GOT3 (cell line): ENCODE measurements around the gene EEF1B2.
"Not testable (repeated sequence)": the region's sequence is repeated elsewhere in the genome, so short reads cannot be mapped to it uniquely, and the experiment has no call there.

ENCODE experiments used
- DNase-seq: peaks from one replicate; lab custom pipeline; 2025; ENCODE audit warnings: mixed read lengths; lab: John Stamatoyannopoulos, UW

The EEF1B2 gene

GRCh38 chr2:206164261-206164862 is 4.7 kb downstream of the EEF1B2 start:
- DNase-seq, result no peak

DNA sequence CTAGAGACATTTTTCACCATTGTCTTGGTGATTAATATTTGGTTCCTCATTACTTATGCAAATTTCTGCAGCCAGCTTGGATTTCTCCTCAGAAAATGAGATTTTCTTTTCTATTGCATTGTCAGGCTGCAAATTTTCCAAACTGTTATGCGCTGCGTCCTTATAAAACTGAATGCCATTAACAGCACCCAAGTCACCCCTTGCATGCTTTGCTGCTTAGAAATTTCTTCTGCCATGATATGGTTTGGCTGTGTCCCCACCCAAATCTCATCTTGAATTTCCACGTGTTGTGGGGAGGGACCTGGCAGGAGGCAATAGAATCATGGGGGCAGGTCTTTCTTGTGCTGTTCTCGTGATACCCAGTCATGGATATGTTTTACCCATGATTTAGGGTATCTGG is 8.5 kb downstream of the EEF1B2 start:
- not testable (repeated sequence) for DNase-seq

DNA sequence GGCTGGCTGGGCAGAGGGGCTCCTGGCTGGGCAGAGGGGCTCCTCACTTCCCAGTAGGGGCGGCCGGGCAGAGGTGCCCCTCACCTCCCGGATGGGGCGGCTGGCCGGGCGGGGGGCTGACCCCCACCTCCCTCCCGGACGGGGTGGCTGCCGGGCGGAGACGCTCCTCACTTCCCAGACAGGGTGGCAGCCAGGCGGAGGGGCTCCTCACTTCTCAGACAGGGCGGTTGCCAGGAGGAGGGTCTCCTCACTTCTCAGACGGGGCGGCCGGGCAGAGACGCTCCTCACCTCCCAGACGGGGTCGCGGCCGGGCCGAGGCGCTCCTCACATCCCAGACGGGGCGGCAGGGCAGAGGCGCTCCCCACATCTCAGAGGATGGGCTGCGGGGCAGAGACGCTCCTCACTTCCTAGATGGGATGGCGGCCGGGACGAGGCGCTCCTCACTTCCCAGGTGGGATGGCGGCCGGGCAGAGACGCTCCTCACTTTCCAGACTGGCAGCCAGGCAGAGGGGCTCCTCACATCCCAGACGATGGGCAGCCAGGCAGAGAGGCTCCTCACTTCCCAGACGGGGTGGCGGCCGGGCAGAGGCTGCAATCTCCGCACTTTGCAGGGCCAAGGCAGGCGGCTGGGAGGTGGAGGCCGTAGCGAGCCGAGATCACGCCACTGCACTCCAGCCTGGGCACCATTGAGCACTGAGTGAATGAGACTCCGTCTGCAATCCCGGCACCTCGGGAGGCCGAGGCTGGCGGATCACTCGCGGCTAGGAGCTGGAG is 12.1 kb downstream of the EEF1B2 start:
- not testable (repeated sequence) for DNase-seq

DNA sequence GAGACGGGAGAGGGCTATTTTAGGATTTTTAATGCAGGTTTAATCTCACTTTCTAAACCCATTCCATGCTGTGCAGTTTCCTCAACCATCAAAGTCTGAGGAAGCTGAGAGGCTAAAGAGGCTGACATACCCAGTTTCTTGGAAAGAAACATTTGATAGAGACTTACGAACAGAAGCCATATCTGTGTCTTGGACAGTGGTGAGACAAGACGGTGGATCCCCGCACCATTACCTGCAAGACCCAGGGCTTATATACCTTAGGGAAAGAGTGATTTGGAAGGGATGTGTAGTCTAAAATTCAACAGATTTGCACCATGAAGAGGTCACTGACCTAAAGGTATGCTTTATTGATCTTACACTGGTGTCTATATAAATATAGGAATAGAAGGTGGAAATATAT is 13.5 kb downstream of the EEF1B2 start:
- DNase-seq, result no peak

DNA sequence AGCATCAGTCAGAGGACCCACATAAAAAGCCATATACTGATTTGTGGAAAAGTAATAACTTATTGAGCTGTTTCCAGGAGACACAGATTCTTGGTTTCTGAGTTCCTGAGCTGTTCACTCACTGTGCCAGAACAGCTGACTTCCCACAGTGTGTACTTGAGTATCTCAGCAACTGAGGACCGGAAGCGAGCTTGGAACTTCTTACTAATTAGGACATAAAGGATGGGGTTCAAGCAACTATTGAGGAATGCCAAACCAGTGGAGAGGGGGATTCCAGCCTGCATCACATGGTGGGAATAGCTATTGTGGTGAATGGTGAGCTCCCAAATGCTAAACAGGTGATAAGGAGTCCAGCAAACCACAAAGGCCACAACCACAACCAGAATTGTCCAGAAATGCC is 16.4 kb downstream of the EEF1B2 start:
- DNase-seq, result no peak

GRCh38 chr2:206176901-206177300 is 17.2 kb downstream of the EEF1B2 start:
- DNase-seq, result no peak

DNA sequence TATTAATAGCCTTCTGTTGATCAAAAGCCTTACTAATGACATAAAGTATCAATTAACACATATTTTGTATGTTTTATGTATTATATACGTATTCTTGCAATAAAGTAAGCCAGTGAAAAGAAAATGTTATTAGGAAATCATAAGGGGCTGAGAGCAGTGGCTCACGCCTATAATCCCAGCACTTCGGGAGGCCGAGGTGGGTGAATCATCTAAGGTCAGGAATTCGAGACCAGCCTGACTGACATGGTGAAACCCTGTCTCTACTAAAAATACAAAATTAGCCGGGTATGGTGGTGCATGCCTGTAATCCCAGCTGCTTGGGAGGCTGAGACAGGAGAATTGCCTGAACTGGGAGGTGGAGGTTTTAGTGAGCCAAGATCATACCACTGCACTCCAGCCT is 21.8 kb downstream of the EEF1B2 start:
- not testable (repeated sequence) for DNase-seq

DNA sequence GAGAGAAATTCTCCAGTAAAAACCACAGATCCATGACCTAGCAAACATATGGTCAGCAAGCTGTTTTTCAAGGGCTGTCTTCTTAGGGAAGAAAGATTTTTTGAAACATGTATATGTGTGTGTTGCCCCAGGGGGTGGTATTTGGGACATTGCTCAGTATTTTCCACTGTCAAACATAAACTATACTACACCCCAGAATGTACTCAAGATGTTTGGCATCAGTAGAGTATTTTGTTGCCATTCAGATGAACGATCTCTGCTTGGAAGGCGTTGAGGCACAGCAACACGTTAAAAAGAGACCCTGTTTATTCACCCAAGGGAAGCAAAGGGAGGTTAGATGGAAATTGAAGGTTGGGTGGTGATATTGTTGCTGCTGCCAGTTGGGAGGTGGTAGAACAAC is 30.0 kb downstream of the EEF1B2 start:
- no peak for DNase-seq

DNA sequence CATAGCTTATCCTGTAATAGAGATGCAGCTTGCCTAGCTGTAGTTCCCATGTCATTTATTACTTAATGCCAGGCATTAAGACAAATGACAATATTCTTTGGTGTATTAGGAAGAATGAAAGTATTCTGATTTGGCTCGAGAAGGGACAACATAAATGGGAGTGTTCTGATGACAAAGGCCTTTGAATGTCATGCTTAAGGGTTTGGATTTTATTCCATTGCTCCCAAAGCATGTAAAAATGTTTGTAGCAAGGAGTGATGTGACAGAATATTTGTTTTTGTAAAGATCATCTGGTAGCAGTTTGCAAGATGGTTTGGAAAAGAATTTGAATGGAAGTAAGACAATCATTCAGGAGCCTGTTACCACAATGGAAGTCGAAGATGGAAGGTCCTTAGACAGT is 30.4 kb downstream of the EEF1B2 start:
- no peak for DNase-seq

GRCh38 chr2:206190689-206191088 is 31.0 kb downstream of the EEF1B2 start:
- no peak for DNase-seq

- DNase-seq, result no peak
Observed at GRCh38 chr2:206192157-206192556, 32.5 kb downstream of the EEF1B2 start.

- no peak for DNase-seq
Observed at GRCh38 chr2:206193671-206194357, 34.1 kb downstream of the EEF1B2 start.

- no peak for DNase-seq
Observed at GRCh38 chr2:206198677-206199076, 39.0 kb downstream of the EEF1B2 start.

DNA sequence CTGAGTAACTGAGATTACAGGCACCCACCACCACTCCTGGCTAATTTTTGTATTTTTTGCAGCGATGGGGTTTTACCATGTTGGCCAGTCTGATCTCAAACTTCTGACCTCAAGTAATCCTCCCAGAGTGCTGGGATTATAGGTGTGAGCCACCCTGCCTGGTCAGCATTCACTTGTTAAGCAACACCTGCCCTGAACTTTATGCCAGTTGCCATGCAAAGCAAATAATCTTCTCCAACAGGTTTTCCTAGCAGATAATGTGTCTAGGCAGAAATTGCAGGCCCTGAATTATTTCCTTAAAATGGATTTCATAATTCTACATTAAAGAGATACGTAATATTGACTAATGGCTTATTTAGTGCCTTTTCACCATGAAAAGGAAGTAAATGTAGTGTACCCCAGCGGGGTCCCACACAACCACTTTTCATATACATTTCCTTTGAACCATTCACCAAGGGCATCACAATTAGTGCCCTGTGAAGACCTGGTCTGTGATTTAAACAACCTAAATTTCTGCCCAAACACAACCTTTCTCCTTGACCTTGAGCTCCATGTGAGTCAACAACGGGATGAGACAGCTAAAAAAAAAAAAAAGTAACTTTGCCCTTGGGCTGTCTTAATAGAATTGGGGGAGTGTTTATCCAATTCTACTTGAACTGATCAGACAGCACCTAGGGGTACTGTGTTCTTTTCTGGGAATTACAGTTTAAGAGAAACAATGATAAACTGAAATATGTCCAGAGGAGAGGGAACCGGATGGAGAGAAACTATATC is 41.6 kb downstream of the EEF1B2 start:
- DNase-seq, result no peak

DNA sequence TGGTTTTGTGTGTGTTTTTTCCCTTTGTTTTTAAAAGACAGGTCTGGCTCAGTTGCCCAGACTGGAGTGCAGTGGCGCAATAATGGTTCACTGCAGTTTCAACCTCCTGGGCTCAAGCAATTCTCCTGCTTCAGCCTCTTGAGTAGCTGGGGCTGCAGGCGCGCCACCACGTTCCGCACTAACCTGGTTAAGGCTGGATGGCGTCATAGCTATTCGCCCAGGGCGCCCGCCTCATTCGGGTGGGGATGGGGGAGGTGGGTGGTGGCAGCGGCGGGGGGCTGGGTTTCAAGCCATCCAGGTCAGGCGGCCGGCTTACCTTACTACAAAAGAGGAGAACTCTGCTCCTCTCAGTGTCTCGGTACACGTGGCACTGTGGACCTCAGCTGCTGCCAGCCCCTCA is 42.8 kb downstream of the EEF1B2 start:
- no peak for DNase-seq

DNA sequence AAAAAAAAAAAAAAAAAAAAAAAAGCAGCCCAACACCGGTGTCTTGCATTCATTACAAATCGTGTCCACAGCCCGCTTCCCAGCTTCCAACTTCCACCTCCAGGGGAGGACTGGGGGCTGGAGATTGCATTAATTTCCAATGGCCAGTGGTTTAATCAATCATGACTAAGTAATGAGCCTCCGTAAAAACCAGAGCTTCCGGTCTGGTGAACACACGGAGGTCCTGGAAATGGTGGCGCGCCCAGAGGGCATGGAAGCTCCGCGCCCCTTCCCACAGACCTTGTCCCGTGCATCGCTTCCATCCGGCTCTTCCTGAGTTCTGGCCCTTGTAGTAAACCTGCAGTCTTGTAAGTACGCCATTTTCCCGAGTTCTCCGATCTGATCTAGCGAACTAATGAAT is 43.6 kb downstream of the EEF1B2 start:
- no peak for DNase-seq

DNA sequence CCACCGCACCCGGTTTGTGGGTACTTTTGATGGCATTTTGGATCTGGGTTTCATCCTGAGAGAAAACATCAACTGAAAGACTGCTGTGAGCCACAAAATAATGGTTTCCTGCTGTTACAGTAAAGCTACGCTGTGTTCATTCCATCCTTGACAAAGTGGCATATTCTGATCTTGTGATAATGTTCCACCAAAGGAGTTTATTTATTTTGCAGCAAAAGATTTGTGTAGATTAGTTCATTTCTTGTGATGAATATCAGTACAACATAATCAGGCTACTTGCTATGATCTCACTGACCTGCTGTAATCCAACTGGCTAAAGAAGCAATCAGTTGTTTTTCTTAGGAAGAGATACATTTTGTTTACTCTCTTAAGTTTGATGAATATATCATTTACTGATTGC is 45.0 kb downstream of the EEF1B2 start:
- DNase-seq, result no peak

DNA sequence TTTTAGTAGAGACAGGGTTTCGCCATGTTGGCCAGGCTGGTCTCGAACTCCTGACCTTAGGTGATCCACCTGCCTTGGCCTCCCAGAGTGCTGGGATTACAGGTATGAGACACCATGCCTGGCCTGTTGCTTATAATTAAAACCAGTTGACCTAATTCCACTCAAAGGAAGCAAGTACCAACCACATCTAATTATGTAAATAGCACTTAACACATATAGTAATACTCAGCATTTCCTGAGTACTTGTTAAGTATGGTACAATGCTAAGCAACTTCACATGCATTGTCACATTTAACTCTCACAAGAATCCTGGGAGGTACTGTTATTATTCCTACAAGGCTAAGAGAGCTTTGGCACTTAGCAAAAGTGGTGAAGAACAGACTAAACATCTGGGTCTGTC is 47.6 kb downstream of the EEF1B2 start:
- DNase-seq, result not testable (repeated sequence)

GRCh38 chr2:206208900-206209299 is 49.2 kb downstream of the EEF1B2 start:
- no peak for DNase-seq

- DNase-seq, result no peak
Observed at GRCh38 chr2:206211657-206212255, 52.1 kb downstream of the EEF1B2 start.
